Smooth muscle cell (in vitro differentiated cells): ENCODE data around the gene OPCML. TPM values are rescaled to one million over a fixed set of nuclear protein-coding genes. Genes with fewer than 3 reads are reported as not detected.

Experiments used
- DNase-seq: peaks from one replicate; lab custom pipeline; 2025; ENCODE audit not compliant: unreplicated experiment; lab: John Stamatoyannopoulos, UW
- H2AFZ ChIP-seq: fragments of 200-600 bp; sonication (generic); 2 replicates; pipeline ENCODE4 v1.6.0; 2016; ENCODE audit warnings: antibody characterized with exemption, low read depth, mild to moderate bottlenecking
- H3F3A ChIP-seq: fragments of 200-600 bp; sonication (generic); 2 replicates; pipeline ENCODE4 v1.6.0; 2017; ENCODE audit warnings: antibody characterized with exemption, low read depth
- H3K27ac ChIP-seq: fragments of 200-600 bp; sonication (generic); 2 replicates; pipeline ENCODE4 v1.5.1; 2016; ENCODE audit warnings: low read depth, mild to moderate bottlenecking
- H3K27me3 ChIP-seq: fragments of 200-600 bp; sonication (generic); 2 replicates; pipeline ENCODE4 v1.6.1; 2016; ENCODE audit warnings: low read depth, mild to moderate bottlenecking
- H3K36me3 ChIP-seq: fragments of 200-600 bp; sonication (generic); 2 replicates; pipeline ENCODE4 v1.5.1; 2016; ENCODE audit warnings: low read depth
- H3K4me1 ChIP-seq: fragments of 200-600 bp; sonication (generic); 2 replicates; pipeline ENCODE4 v1.5.1; 2016; ENCODE audit warnings: low read depth
- H3K4me2 ChIP-seq: fragments of 200-600 bp; sonication (generic); 2 replicates; pipeline ENCODE4 v1.6.0; 2016; ENCODE audit warnings: mild to moderate bottlenecking
- H3K4me3 ChIP-seq: fragments of 200-600 bp; sonication (generic); 2 replicates; pipeline ENCODE4 v1.5.1; 2016; ENCODE audit warnings: mild to moderate bottlenecking
- H3K79me2 ChIP-seq: fragments of 200-600 bp; sonication (generic); 2 replicates; pipeline ENCODE4 v1.6.0; 2016; ENCODE audit warnings: low read depth, mild to moderate bottlenecking
- H3K9ac ChIP-seq: fragments of 200-600 bp; sonication (generic); 2 replicates; pipeline ENCODE4 v1.6.0; 2016; ENCODE audit warnings: low read depth
- H3K9me3 ChIP-seq: fragments of 200-600 bp; sonication (generic); replicated peaks from 2 replicates; pipeline ENCODE4 v1.5.1; 2016; ENCODE audit warnings: low read depth
- H4K20me1 ChIP-seq: fragments of 200-600 bp; sonication (generic); 2 replicates; pipeline ENCODE4 v1.6.0; 2016; ENCODE audit warnings: low read depth
- WGBS: methylation state at CpG from one replicate; pipeline ENCODE4 v1.1.7; 2016; ENCODE audit warnings: low lambda C conversion rate; 5-methylcytosine and 5-hydroxymethylcytosine counted together
- polyA plus RNA-seq: library from polyadenylated mRNA; unstranded; fragments of >200 nt; fragmentation: Nextera tagmentation; extraction: Ambion mirVana; gene quantifications from 2 replicates; pipeline ENCODE4 v1.2.1, GENCODE V29; 2016
- total RNA-seq: library from RNA; depleted of rRNA; stranded (reverse); fragments of >200 nt; gene quantifications from 2 replicates; pipeline ENCODE4 v1.2.3, GENCODE V29; 2014
- TF ChIP-seq, protein P1 (sequence below): fragments of 200-600 bp; sonication (generic); IDR thresholded peaks from 2 replicates; pipeline ENCODE4 v1.5.1; 2017; ENCODE audit warnings: borderline replicate concordance, mild to moderate bottlenecking, antibody characterized with exemption; ENCODE audit not compliant: insufficient read depth, poor library complexity, severe bottlenecking

The OPCML gene
- total and polyA plus RNA-seq, 2 experiments from 2014 or later, result 0.42 to 0.58 TPM

DNA sequence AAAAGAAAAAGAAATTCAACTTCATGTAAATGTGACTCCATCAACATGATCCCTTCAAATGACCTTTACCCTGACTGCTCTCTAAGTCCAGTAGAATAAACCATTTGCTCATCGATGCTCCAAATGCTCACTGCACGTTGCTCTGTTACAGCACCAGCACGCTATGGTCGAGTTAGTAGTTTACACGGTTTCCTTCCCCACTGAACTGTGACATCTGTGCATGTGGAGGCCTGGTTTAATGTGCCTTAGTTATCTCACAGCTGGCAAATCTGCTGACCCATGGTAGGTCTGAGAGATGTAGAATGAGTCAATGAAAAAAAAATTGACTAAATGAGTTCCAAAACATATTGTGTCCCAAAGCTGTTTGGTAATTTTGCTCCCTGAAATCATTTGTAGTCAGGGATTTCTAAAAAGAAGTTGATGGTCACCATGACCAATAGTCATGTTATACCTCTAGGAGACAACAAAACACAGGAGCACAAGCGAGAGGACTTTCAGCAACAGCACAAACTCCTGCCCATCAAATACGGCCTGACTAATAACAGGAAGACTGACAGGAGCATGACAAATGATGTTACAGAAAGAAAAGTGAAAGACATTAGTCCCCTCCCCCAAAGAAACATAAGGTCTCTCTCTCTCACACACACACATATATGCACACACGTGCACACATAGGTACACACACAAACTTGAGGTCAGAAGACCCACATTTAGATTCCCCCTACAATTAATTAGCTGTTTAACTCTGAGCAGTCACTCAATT is 624.5 kb downstream of the OPCML start:
- no peaks in the 10 kb centered on the region for H3F3A ChIP-seq
- no peak overlapping the region for H3K9ac ChIP-seq
- H3K4me2 ChIP-seq, result no peak overlapping the region
- peaks cover 9% of the 10 kb centered on the region for H3K4me1 ChIP-seq
- no peaks in the 10 kb centered on the region for H3K9me3 ChIP-seq
- TF ChIP-seq, protein P1, sequence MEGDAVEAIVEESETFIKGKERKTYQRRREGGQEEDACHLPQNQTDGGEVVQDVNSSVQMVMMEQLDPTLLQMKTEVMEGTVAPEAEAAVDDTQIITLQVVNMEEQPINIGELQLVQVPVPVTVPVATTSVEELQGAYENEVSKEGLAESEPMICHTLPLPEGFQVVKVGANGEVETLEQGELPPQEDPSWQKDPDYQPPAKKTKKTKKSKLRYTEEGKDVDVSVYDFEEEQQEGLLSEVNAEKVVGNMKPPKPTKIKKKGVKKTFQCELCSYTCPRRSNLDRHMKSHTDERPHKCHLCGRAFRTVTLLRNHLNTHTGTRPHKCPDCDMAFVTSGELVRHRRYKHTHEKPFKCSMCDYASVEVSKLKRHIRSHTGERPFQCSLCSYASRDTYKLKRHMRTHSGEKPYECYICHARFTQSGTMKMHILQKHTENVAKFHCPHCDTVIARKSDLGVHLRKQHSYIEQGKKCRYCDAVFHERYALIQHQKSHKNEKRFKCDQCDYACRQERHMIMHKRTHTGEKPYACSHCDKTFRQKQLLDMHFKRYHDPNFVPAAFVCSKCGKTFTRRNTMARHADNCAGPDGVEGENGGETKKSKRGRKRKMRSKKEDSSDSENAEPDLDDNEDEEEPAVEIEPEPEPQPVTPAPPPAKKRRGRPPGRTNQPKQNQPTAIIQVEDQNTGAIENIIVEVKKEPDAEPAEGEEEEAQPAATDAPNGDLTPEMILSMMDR, result no peak
- H3K36me3 ChIP-seq, result no peaks in the 10 kb centered on the region
- no peaks in the 10 kb centered on the region for H3K79me2 ChIP-seq
- no peak overlapping the region for H2AFZ ChIP-seq
- H3K27ac ChIP-seq, result no peak overlapping the region
- 92% methylated on average over 8 of the region's 8 CpGs for WGBS
- H3K27me3 ChIP-seq, result no peaks in the 10 kb centered on the region
- H4K20me1 ChIP-seq, result no peaks in the 10 kb centered on the region
- DNase-seq, result no peak
- H3K4me3 ChIP-seq, result no peak overlapping the region

DNA sequence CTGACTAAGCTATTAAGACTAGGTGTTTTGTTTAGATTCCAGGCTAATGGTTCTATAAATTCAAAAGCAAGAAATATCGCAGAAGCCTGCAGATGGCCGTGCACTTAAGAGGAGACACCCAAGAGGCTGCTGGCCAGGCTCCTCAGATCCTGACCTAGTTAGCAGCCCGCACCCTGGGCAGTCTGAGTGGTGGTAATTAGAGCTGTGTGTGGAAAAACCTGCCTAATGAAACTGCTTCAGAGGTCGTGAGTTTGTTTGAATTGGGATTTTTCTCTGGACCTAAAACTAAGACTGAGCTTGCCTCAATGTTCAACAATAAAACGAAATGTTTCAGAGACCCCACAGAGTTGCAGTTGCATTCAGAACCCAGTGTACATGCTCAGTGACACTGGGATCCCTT is 627.7 kb downstream of the OPCML start:
- H3K79me2 ChIP-seq, result no peaks in the 10 kb centered on the region
- H2AFZ ChIP-seq, result no peak overlapping the region
- DNase-seq, result no peak
- no peaks in the 10 kb centered on the region for H3K36me3 ChIP-seq
- no peaks in the 10 kb centered on the region for H3K9me3 ChIP-seq
- H3K4me2 ChIP-seq, result no peak overlapping the region
- H3F3A ChIP-seq, result no peaks in the 10 kb centered on the region
- H3K27me3 ChIP-seq, result no peaks in the 10 kb centered on the region
- 69% methylated on average over 5 of the region's 5 CpGs for WGBS
- peaks cover 2% of the 10 kb centered on the region for H3K4me1 ChIP-seq
- no peak overlapping the region for H3K4me3 ChIP-seq
- no peak overlapping the region for H3K27ac ChIP-seq
- H4K20me1 ChIP-seq, result no peaks in the 10 kb centered on the region
- TF ChIP-seq, protein P1, result no peak
- H3K9ac ChIP-seq, result no peak overlapping the region

DNA sequence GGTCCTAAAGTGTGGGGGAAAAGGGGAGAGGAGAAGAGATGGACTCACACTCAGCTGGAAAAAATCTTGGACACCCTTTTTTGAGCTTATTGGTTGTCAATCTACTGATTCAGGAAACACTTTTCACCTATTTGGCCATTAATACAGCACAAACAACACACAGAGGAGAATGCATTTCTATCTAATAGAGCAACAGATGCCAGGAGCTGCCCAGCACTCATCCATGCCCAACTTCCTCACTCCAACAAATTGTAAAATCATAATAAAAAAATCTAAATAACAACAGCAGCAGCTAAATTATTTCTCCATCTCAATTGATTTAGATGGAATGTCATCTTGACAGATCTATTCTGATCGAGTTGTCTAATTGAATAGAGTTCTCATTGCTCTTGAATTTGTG is 628.2 kb downstream of the OPCML start:
- TF ChIP-seq, protein P1, result no peak
- Histone ChIP-seq H3K4me1 (no peaks in the 10 kb centered on the region), H3K9me3 (no peaks in the 10 kb centered on the region), H3K79me2 (no peaks in the 10 kb centered on the region), H2AFZ (no peak overlapping the region), H3F3A (no peaks in the 10 kb centered on the region), H3K36me3 (no peaks in the 10 kb centered on the region), H3K9ac (no peak overlapping the region), H4K20me1 (no peaks in the 10 kb centered on the region), H3K4me3 (no peak overlapping the region), H3K4me2 (no peak overlapping the region), H3K27ac (no peak overlapping the region), H3K27me3 (no peaks in the 10 kb centered on the region)
- no peak for DNase-seq
- WGBS, result 80% methylated on average over 1 of the region's 1 CpG
